ENCODE data around the gene KCNG2. TPM values are rescaled to one million over a fixed set of nuclear protein-coding genes. Genes with fewer than 3 reads are reported as not detected.

KCNG2 gene
- total and polyA plus RNA-seq, 2 of the 8 experiments (the other 6 are each of a cell fraction or from before 2014, with no cell fraction given), result 0.19 to 0.74 TPM

DNA sequence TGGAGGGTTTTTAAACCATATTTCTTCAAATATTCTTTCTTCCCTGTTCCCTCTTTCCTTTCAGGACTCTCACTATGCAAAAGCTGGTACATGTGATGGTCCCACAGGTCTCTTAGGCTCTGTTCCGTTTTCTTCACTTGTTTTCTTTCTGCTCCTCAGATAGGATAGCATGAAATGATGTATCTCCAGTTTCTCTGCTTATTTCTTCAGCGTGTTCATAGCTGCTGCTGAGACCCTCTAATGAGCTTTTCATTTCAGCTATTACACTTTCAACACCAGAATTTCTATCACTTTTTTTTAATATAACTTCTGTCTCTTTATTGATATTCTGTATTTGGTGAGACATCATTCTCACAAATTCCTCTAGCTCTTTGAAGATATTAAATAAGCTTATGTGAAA, 63.9 kb downstream of the KCNG2 start (continued):
- TF ChIP-seq, protein P1, sequence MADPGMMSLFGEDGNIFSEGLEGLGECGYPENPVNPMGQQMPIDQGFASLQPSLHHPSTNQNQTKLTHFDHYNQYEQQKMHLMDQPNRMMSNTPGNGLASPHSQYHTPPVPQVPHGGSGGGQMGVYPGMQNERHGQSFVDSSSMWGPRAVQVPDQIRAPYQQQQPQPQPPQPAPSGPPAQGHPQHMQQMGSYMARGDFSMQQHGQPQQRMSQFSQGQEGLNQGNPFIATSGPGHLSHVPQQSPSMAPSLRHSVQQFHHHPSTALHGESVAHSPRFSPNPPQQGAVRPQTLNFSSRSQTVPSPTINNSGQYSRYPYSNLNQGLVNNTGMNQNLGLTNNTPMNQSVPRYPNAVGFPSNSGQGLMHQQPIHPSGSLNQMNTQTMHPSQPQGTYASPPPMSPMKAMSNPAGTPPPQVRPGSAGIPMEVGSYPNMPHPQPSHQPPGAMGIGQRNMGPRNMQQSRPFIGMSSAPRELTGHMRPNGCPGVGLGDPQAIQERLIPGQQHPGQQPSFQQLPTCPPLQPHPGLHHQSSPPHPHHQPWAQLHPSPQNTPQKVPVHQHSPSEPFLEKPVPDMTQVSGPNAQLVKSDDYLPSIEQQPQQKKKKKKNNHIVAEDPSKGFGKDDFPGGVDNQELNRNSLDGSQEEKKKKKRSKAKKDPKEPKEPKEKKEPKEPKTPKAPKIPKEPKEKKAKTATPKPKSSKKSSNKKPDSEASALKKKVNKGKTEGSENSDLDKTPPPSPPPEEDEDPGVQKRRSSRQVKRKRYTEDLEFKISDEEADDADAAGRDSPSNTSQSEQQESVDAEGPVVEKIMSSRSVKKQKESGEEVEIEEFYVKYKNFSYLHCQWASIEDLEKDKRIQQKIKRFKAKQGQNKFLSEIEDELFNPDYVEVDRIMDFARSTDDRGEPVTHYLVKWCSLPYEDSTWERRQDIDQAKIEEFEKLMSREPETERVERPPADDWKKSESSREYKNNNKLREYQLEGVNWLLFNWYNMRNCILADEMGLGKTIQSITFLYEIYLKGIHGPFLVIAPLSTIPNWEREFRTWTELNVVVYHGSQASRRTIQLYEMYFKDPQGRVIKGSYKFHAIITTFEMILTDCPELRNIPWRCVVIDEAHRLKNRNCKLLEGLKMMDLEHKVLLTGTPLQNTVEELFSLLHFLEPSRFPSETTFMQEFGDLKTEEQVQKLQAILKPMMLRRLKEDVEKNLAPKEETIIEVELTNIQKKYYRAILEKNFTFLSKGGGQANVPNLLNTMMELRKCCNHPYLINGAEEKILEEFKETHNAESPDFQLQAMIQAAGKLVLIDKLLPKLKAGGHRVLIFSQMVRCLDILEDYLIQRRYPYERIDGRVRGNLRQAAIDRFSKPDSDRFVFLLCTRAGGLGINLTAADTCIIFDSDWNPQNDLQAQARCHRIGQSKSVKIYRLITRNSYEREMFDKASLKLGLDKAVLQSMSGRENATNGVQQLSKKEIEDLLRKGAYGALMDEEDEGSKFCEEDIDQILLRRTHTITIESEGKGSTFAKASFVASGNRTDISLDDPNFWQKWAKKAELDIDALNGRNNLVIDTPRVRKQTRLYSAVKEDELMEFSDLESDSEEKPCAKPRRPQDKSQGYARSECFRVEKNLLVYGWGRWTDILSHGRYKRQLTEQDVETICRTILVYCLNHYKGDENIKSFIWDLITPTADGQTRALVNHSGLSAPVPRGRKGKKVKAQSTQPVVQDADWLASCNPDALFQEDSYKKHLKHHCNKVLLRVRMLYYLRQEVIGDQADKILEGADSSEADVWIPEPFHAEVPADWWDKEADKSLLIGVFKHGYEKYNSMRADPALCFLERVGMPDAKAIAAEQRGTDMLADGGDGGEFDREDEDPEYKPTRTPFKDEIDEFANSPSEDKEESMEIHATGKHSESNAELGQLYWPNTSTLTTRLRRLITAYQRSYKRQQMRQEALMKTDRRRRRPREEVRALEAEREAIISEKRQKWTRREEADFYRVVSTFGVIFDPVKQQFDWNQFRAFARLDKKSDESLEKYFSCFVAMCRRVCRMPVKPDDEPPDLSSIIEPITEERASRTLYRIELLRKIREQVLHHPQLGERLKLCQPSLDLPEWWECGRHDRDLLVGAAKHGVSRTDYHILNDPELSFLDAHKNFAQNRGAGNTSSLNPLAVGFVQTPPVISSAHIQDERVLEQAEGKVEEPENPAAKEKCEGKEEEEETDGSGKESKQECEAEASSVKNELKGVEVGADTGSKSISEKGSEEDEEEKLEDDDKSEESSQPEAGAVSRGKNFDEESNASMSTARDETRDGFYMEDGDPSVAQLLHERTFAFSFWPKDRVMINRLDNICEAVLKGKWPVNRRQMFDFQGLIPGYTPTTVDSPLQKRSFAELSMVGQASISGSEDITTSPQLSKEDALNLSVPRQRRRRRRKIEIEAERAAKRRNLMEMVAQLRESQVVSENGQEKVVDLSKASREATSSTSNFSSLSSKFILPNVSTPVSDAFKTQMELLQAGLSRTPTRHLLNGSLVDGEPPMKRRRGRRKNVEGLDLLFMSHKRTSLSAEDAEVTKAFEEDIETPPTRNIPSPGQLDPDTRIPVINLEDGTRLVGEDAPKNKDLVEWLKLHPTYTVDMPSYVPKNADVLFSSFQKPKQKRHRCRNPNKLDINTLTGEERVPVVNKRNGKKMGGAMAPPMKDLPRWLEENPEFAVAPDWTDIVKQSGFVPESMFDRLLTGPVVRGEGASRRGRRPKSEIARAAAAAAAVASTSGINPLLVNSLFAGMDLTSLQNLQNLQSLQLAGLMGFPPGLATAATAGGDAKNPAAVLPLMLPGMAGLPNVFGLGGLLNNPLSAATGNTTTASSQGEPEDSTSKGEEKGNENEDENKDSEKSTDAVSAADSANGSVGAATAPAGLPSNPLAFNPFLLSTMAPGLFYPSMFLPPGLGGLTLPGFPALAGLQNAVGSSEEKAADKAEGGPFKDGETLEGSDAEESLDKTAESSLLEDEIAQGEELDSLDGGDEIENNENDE (IDR thresholded peaks at IDR 0.05; ENCODE audit: insufficient replicate concordance, low read length), result no peak
- no peak for TF ChIP-seq NANOG (IDR thresholded peaks at IDR 0.05; ENCODE audit: insufficient read depth, low read depth, low read length, poor library complexity, severe bottlenecking)
- no peak for TF ChIP-seq EZH2 (IDR thresholded peaks at IDR 0.05; ENCODE audit: low read depth, low read length, severe bottlenecking)
- TF ChIP-seq POLR2AphosphoS5 (IDR thresholded peaks at IDR 0.05; ENCODE audit: low read depth, low read length), result no peak
- TF ChIP-seq RBBP5 (IDR thresholded peaks at IDR 0.05; ENCODE audit: borderline replicate concordance, low read depth, low read length), result no peak
- no peak for TF ChIP-seq BRCA1 (IDR thresholded peaks at IDR 0.05; ENCODE audit: low read depth, low read length)
- TF ChIP-seq CREB1 (IDR thresholded peaks at IDR 0.05), result no peak
- TF ChIP-seq FOSL1 (IDR thresholded peaks at IDR 0.05; ENCODE audit: insufficient read depth, low read depth, low read length), result no peak
- no peak for TF ChIP-seq SAP30 (IDR thresholded peaks at IDR 0.05; ENCODE audit: insufficient read depth, insufficient replicate concordance, low read length)
- TF ChIP-seq RXRA (IDR thresholded peaks at IDR 0.05; ENCODE audit: insufficient read depth, low read depth, low read length), result no peak
- no peak for TF ChIP-seq ZNF274 (IDR thresholded peaks at IDR 0.05; ENCODE audit: borderline replicate concordance, extremely low read depth, low read length)

All from H1 (cell line).